Astrocyte (in vitro differentiated cells and primary cell): ENCODE measurements around the gene OR5AL1. TPM values are rescaled to one million over a fixed set of nuclear protein-coding genes. Genes with fewer than 3 reads are reported as not detected.

ENCODE experiments used
- DNase-seq: peaks from one replicate; pipeline ENCODE4 v3.0.0-alpha.2; 2010; ENCODE audit warnings: low read depth
- FAIRE-seq: peaks from 2 replicates; lab custom pipeline; 2011; peaks lifted over from hg19 to GRCh38; lab: Jason Lieb, UNC
- H2AFZ ChIP-seq: 2 replicates; pipeline ENCODE4 v1.6.0; 2012; ENCODE audit warnings: low read depth, low read length, inconsistent platforms
- H3K27ac ChIP-seq: 2 replicates; pipeline ENCODE4 v1.5.1; 2011; ENCODE audit warnings: low read depth, low read length, inconsistent platforms
- H3K27me3 ChIP-seq: 2 replicates; pipeline ENCODE4 v1.6.0; 2011; ENCODE audit warnings: low read length, inconsistent platforms; ENCODE audit not compliant: insufficient read depth
- H3K36me3 ChIP-seq: 2 replicates; pipeline ENCODE4 v1.5.1; 2011; ENCODE audit warnings: low read length, inconsistent platforms; ENCODE audit not compliant: insufficient read depth
- H3K4me1 ChIP-seq: 2 replicates; pipeline ENCODE4 v1.5.1; 2011; ENCODE audit warnings: low read length, inconsistent platforms; ENCODE audit not compliant: insufficient read depth
- H3K4me2 ChIP-seq: 2 replicates; pipeline ENCODE4 v1.6.0; 2012; ENCODE audit warnings: low read length, inconsistent platforms
- H3K4me3 ChIP-seq: 2 replicates; pipeline ENCODE4 v1.5.1; 2011; ENCODE audit warnings: low read depth, mild to moderate bottlenecking, low read length, inconsistent platforms; ENCODE audit not compliant: insufficient read depth
- H3K79me2 ChIP-seq: 2 replicates; pipeline ENCODE4 v1.6.0; 2012; ENCODE audit warnings: mild to moderate bottlenecking, low read length, inconsistent platforms; ENCODE audit not compliant: insufficient read depth
- H3K9ac ChIP-seq: 2 replicates; pipeline ENCODE4 v1.6.0; 2012; ENCODE audit warnings: mild to moderate bottlenecking, low read length, inconsistent platforms
- H3K9me3 ChIP-seq: 2 replicates; pipeline ENCODE4 v1.5.1; 2012; ENCODE audit warnings: low read depth, mild to moderate bottlenecking, low read length, inconsistent platforms; ENCODE audit not compliant: insufficient read depth
- H4K20me1 ChIP-seq: 2 replicates; pipeline ENCODE4 v1.6.0; 2012; ENCODE audit warnings: low read length, inconsistent platforms; ENCODE audit not compliant: insufficient read depth
- H3K27ac Mint-ChIP-seq: one replicate; pipeline ENCODE4 v1.8.0; 2021; ENCODE audit warnings: mild to moderate bottlenecking, mixed read lengths; ENCODE audit not compliant: unreplicated experiment
- H3K27me3 Mint-ChIP-seq: one replicate; pipeline ENCODE4 v1.8.0; 2021; ENCODE audit warnings: low read depth, mixed read lengths; ENCODE audit not compliant: unreplicated experiment
- H3K36me3 Mint-ChIP-seq: one replicate; pipeline ENCODE4 v1.8.0; 2021; ENCODE audit warnings: low read depth, mixed read lengths; ENCODE audit not compliant: unreplicated experiment
- H3K4me1 Mint-ChIP-seq: one replicate; pipeline ENCODE4 v1.8.0; 2021; ENCODE audit warnings: low read depth, mixed read lengths; ENCODE audit not compliant: unreplicated experiment
- H3K4me3 Mint-ChIP-seq: one replicate; pipeline ENCODE4 v1.8.0; 2021; ENCODE audit warnings: mild to moderate bottlenecking, moderate library complexity, mixed read lengths; ENCODE audit not compliant: unreplicated experiment
- H3K9me3 Mint-ChIP-seq: one replicate; pipeline ENCODE4 v1.8.0; 2021; ENCODE audit warnings: mild to moderate bottlenecking, mixed read lengths; ENCODE audit not compliant: unreplicated experiment
- EZH2 ChIP-seq: IDR thresholded peaks from 2 replicates; pipeline ENCODE4 v1.6.1; 2012; ENCODE audit warnings: mild to moderate bottlenecking, low read length, inconsistent platforms; ENCODE audit not compliant: insufficient read depth
- total RNA-seq: library from RNA; stranded (reverse); gene quantifications from 2 replicates; pipeline ENCODE4 v1.2.1, GENCODE V29; 2021
- TF ChIP-seq, protein P1 (sequence below): IDR thresholded peaks from 2 replicates; pipeline ENCODE4 v1.5.1; 2011; ENCODE audit warnings: low read depth, mild to moderate bottlenecking, inconsistent platforms, low read length, moderate library complexity; ENCODE audit not compliant: insufficient read depth

Gene OR5AL1
- total RNA-seq, 1 donor from 2014 or later = not detected

DNA sequence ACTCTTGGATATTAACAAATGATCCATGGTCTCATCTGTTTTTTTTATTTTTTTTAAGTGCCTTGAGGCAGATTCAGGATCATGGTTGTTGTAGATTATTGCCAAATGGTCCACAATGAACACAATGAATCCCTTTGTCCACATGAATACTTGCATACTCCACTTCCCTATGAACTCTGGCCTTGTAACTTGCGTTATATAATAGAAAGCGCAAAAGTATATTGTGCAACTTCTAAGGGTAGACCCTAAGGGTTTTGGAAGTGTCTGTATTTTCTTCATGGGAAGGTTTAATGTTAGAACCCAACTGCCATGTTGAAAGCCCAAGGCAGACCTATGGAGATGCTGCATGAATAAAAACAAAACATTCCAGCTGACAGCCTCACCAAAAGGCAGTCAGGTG is 8.1 kb upstream of the OR5AL1 start:
- Histone ChIP-seq H4K20me1 (no peaks in the 10 kb centered on the region), H3K4me1 (no peaks in the 10 kb centered on the region), H3K9me3 (peaks cover 6% of the 10 kb centered on the region), H3K27me3 (no peaks in the 10 kb centered on the region), H3K36me3 (no peaks in the 10 kb centered on the region), H3K4me3 (no peak overlapping the region), H3K79me2 (no peaks in the 10 kb centered on the region), H2AFZ (no peak overlapping the region), H3K9ac (no peak overlapping the region), H3K4me2 (no peak overlapping the region), H3K27ac (no peak overlapping the region)
- FAIRE-seq = no peak
- DNase-seq = no peak
- H3K27ac Mint-ChIP-seq = no peak overlapping the region
- H3K4me1 Mint-ChIP-seq = no peaks in the 10 kb centered on the region
- no peaks in the 10 kb centered on the region for H3K27me3 Mint-ChIP-seq
- no peaks in the 10 kb centered on the region for H3K36me3 Mint-ChIP-seq
- TF ChIP-seq, protein P1, sequence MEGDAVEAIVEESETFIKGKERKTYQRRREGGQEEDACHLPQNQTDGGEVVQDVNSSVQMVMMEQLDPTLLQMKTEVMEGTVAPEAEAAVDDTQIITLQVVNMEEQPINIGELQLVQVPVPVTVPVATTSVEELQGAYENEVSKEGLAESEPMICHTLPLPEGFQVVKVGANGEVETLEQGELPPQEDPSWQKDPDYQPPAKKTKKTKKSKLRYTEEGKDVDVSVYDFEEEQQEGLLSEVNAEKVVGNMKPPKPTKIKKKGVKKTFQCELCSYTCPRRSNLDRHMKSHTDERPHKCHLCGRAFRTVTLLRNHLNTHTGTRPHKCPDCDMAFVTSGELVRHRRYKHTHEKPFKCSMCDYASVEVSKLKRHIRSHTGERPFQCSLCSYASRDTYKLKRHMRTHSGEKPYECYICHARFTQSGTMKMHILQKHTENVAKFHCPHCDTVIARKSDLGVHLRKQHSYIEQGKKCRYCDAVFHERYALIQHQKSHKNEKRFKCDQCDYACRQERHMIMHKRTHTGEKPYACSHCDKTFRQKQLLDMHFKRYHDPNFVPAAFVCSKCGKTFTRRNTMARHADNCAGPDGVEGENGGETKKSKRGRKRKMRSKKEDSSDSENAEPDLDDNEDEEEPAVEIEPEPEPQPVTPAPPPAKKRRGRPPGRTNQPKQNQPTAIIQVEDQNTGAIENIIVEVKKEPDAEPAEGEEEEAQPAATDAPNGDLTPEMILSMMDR = no peak
- no peak for TF ChIP-seq EZH2
- no peak overlapping the region for H3K4me3 Mint-ChIP-seq
- H3K9me3 Mint-ChIP-seq = no peaks in the 10 kb centered on the region

DNA sequence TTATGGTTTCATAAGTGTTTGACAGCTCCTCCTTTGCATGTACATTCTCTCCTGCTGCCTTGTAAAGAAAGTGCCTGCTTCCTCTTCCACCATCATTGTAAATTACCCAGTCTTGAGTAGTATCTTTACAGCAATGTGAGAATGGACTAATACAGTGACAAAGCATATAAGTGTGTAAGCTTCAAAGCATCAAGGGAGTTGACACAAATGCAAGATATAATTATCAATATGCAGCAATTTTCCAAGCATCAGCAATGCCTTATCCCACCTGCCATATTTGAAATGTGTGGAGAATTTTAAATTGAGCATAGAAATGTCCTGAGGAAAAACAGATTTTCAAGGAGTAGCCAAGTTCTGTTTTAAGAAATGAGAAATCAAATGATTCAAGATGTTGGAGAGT is 1.7 kb upstream of the OR5AL1 start:
- Histone ChIP-seq H4K20me1 (no peaks in the 10 kb centered on the region), H3K79me2 (no peaks in the 10 kb centered on the region), H3K27ac (no peak overlapping the region), H3K36me3 (no peaks in the 10 kb centered on the region), H3K4me1 (no peaks in the 10 kb centered on the region), H3K27me3 (no peaks in the 10 kb centered on the region), H3K9ac (no peak overlapping the region), H2AFZ (no peak overlapping the region), H3K4me2 (no peak overlapping the region), H3K9me3 (no peaks in the 10 kb centered on the region), H3K4me3 (no peak overlapping the region)
- Mint-ChIP-seq H3K4me1 (no peaks in the 10 kb centered on the region), H3K36me3 (no peaks in the 10 kb centered on the region), H3K9me3 (no peaks in the 10 kb centered on the region), H3K27me3 (no peaks in the 10 kb centered on the region), H3K27ac (no peak overlapping the region), H3K4me3 (no peak overlapping the region)
- FAIRE-seq (no peak), DNase-seq (no peak)
- TF ChIP-seq, protein P1 = no peak
- TF ChIP-seq EZH2 = no peak

DNA sequence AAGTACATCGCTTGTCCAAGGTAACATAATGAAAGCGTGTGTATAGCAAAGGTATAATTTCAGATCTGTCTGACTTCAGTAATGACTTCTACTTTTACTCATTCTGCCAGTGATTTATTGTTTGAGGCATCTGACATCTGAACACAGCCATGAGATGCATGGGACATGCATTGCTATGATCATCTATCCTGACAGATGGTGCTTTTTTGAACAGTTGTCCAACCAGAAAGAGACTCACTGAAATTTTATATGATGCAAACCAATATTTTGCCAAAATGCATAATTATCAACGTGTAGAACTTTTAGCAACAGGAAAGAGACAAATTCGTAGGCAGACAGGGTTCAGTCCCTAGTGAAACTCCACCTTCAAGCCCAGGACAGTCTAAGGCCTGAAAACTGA is 41.0 kb downstream of the OR5AL1 start:
- no peaks in the 10 kb centered on the region for H3K27me3 Mint-ChIP-seq
- no peaks in the 10 kb centered on the region for H3K4me1 Mint-ChIP-seq
- Histone ChIP-seq H2AFZ (no peak overlapping the region), H3K79me2 (no peaks in the 10 kb centered on the region), H3K27me3 (no peaks in the 10 kb centered on the region), H3K4me2 (no peak overlapping the region), H3K9me3 (no peaks in the 10 kb centered on the region), H3K9ac (no peak overlapping the region), H4K20me1 (no peaks in the 10 kb centered on the region), H3K4me1 (no peaks in the 10 kb centered on the region), H3K4me3 (no peak overlapping the region), H3K36me3 (no peaks in the 10 kb centered on the region), H3K27ac (no peak overlapping the region)
- no peaks in the 10 kb centered on the region for H3K9me3 Mint-ChIP-seq
- no peak overlapping the region for H3K27ac Mint-ChIP-seq
- no peaks in the 10 kb centered on the region for H3K36me3 Mint-ChIP-seq
- TF ChIP-seq, protein P1 = no peak
- no peak for TF ChIP-seq EZH2
- DNase-seq = no peak
- no peak for FAIRE-seq
- no peak overlapping the region for H3K4me3 Mint-ChIP-seq
